ENCODE measurements around the gene FAIM2. TPM values are rescaled to one million over a fixed set of nuclear protein-coding genes. Genes with fewer than 3 reads are reported as not detected.

FAIM2 gene
- total and polyA plus RNA-seq, 2 donors (not counting 3 experiments of a cell fraction or from before 2014, with no cell fraction given) = 0.01 TPM; not detected in 1

Other genes starting within 250 kb of the FAIM2 start
- 93.2 and 93.3 TPM in 2 replicates for gene FMNL3, start 196.5 kb downstream of the FAIM2 start, total RNA-seq
- 33.6 and 35.1 TPM in 2 replicates for gene FMNL3, start 196.5 kb downstream of the FAIM2 start, polyA plus RNA-seq
- 393 and 395 TPM in 2 replicates for gene TMBIM6, start 162.3 kb downstream of the FAIM2 start, total RNA-seq
- gene TMBIM6, start 162.3 kb downstream of the FAIM2 start, polyA plus RNA-seq = 545 and 579 TPM in 2 replicates
- gene NCKAP5L, start 75.5 kb downstream of the FAIM2 start, total RNA-seq = 46.1 and 52.1 TPM in 2 replicates
- gene NCKAP5L, start 75.5 kb downstream of the FAIM2 start, polyA plus RNA-seq = 17.4 and 22.7 TPM in 2 replicates
- gene BCDIN3D, start 60.8 kb downstream of the FAIM2 start, total RNA-seq = 2.5 and 3.1 TPM in 2 replicates
- gene BCDIN3D, start 60.8 kb downstream of the FAIM2 start, polyA plus RNA-seq = 1.8 TPM in 2 replicates
- not detected in 2 replicates for gene AQP2, start 46.8 kb upstream of the FAIM2 start, total RNA-seq
- gene AQP2, start 46.8 kb upstream of the FAIM2 start, polyA plus RNA-seq = not detected in 2 replicates
- gene AQP5, start 58.0 kb upstream of the FAIM2 start, total RNA-seq = 0.67 and 0.95 TPM in 2 replicates
- 2.3 and 2.7 TPM in 2 replicates for gene AQP5, start 58.0 kb upstream of the FAIM2 start, polyA plus RNA-seq
- gene AQP6, start 69.0 kb upstream of the FAIM2 start, total RNA-seq = not detected in 2 replicates
- gene AQP6, start 69.0 kb upstream of the FAIM2 start, polyA plus RNA-seq = 0.04 TPM in 1 of 2 replicates, not detected in the other
- gene RACGAP1, start 121.6 kb upstream of the FAIM2 start, total RNA-seq = 56.3 and 62.9 TPM in 2 replicates
- 15.4 and 16.5 TPM in 2 replicates for gene RACGAP1, start 121.6 kb upstream of the FAIM2 start, polyA plus RNA-seq
- gene ASIC1, start 153.7 kb upstream of the FAIM2 start, total RNA-seq = 0.53 and 0.55 TPM in 2 replicates
- gene ASIC1, start 153.7 kb upstream of the FAIM2 start, polyA plus RNA-seq = 0.66 and 0.75 TPM in 2 replicates
- gene SMARCD1, start 181.4 kb upstream of the FAIM2 start, total RNA-seq = 86.6 and 101 TPM in 2 replicates
- gene SMARCD1, start 181.4 kb upstream of the FAIM2 start, polyA plus RNA-seq = 94.2 and 94.3 TPM in 2 replicates
- gene GPD1, start 200.1 kb upstream of the FAIM2 start, total RNA-seq = 0.48 TPM in 1 of 2 replicates, not detected in the other
- gene GPD1, start 200.1 kb upstream of the FAIM2 start, polyA plus RNA-seq = 0.07 and 0.10 TPM in 2 replicates
- gene COX14, start 208.3 kb upstream of the FAIM2 start, total RNA-seq = 40.0 and 40.3 TPM in 2 replicates
- gene COX14, start 208.3 kb upstream of the FAIM2 start, polyA plus RNA-seq = 106 and 114 TPM in 2 replicates